CD14-positive monocyte (primary cell): ENCODE data around the gene GALNT12. TPM values are rescaled to one million over a fixed set of nuclear protein-coding genes. Genes with fewer than 3 reads are reported as not detected.

Source experiments
- DNase-seq, 3 donors: peaks; one replicate each; pipeline ENCODE4 v3.0.0-alpha.2; 2011 to 2022
- H2AFZ ChIP-seq: 2 replicates; pipeline ENCODE4 v1.6.0; 2012; ENCODE audit warnings: mild to moderate bottlenecking, low read depth, low read length, inconsistent platforms; ENCODE audit not compliant: insufficient read depth, poor library complexity, severe bottlenecking
- H3K27ac ChIP-seq, 2 donors: 1 replicate in 1 of 2; 2 replicates in 1 of 2; pipeline ENCODE4 v1.5.1; 2012 to 2013; ENCODE audit warnings: low read length in 2 of 2, control low read depth in 1 of 2, inconsistent platforms in 1 of 2, low read depth in 1 of 2, mild to moderate bottlenecking in 1 of 2
- H3K27me3 ChIP-seq, 2 donors: one replicate each; pipeline versions ENCODE4 v1.6.0 to v1.6.1; 2011 to 2013; ENCODE audit warnings: low read length in 2 of 2; ENCODE audit not compliant: control insufficient read depth in 2 of 2, insufficient read depth in 2 of 2
- H3K36me3 ChIP-seq, 2 donors: replicated peaks in 1 of 2; 1 replicate in 1 of 2; 2 replicates in 1 of 2; pipeline versions ENCODE4 v1.5.1 to v1.6.1; 2012 to 2013; ENCODE audit warnings: low read length in 2 of 2, control low read depth in 1 of 2, inconsistent platforms in 1 of 2, mild to moderate bottlenecking in 1 of 2; ENCODE audit not compliant: insufficient read depth in 2 of 2, control insufficient read depth in 1 of 2
- H3K4me1 ChIP-seq, 2 donors: 1 replicate in 1 of 2; 2 replicates in 1 of 2; pipeline versions ENCODE4 v1.5.1 to v1.6.1; 2012 to 2013; ENCODE audit warnings: low read length in 2 of 2, control low read depth in 1 of 2, inconsistent platforms in 1 of 2, mild to moderate bottlenecking in 1 of 2, moderate library complexity in 1 of 2; ENCODE audit not compliant: insufficient read depth in 2 of 2, control insufficient read depth in 1 of 2
- H3K4me2 ChIP-seq: replicated peaks from 2 replicates; pipeline ENCODE3; 2012; ENCODE audit warnings: low read length, moderate library complexity, mild to moderate bottlenecking; ENCODE audit not compliant: poor library complexity, severe bottlenecking; ENCODE audit errors: extremely low read depth
- H3K4me3 ChIP-seq, 3 experiments: fragments of 200-600 bp in 1 of 3; sonication (generic) in 1 of 3; replicated peaks in 1 of 3; 1 replicate in 2 of 3; 2 replicates in 1 of 3; pipeline ENCODE4 v1.5.1; 2011 to 2013; ENCODE audit warnings: low read length in 3 of 3, mild to moderate bottlenecking in 3 of 3, control low read depth in 2 of 3, low read depth in 2 of 3, inconsistent platforms in 1 of 3, moderate library complexity in 1 of 3
- H3K79me2 ChIP-seq: 2 replicates; pipeline ENCODE4 v1.6.0; 2012; ENCODE audit warnings: mild to moderate bottlenecking, control low read depth, inconsistent platforms, low read length, moderate library complexity; ENCODE audit not compliant: insufficient read depth
- H3K9ac ChIP-seq: 2 replicates; pipeline ENCODE4 v1.6.0; 2017; ENCODE audit warnings: low read length, mild to moderate bottlenecking; ENCODE audit not compliant: insufficient read depth, poor library complexity, severe bottlenecking
- H3K9me3 ChIP-seq, 2 donors: replicated peaks in 1 of 2; 1 replicate in 1 of 2; 2 replicates in 1 of 2; pipeline versions ENCODE4 v1.5.1 to v1.6.1; 2012 to 2013; ENCODE audit warnings: low read length in 2 of 2, control low read depth in 1 of 2; ENCODE audit not compliant: control insufficient read depth in 1 of 2, insufficient read depth in 1 of 2
- H4K20me1 ChIP-seq: 2 replicates; pipeline ENCODE4 v1.6.0; 2012; ENCODE audit warnings: mild to moderate bottlenecking, low read length, control low read depth, moderate library complexity; ENCODE audit not compliant: insufficient read depth
- H3K27ac Mint-ChIP-seq, 7 donors: one replicate each; pipeline ENCODE4 v1.8.0; 2020; ENCODE audit warnings: mild to moderate bottlenecking in 7 of 7, mixed read lengths in 7 of 7, moderate library complexity in 6 of 7, inconsistent platforms in 2 of 7
- H3K27me3 Mint-ChIP-seq, 3 donors: one replicate each; pipeline ENCODE4 v1.8.0; 2021 to 2022; ENCODE audit warnings: low read depth in 3 of 3, mild to moderate bottlenecking in 3 of 3, mixed read lengths in 3 of 3, moderate library complexity in 3 of 3, inconsistent platforms in 1 of 3
- H3K36me3 Mint-ChIP-seq, 2 donors: one replicate each; pipeline ENCODE4 v1.8.0; 2020; ENCODE audit warnings: mixed read lengths in 2 of 2, inconsistent platforms in 1 of 2, mild to moderate bottlenecking in 1 of 2
- H3K4me1 Mint-ChIP-seq: one replicate; pipeline ENCODE4 v1.8.0; 2020; ENCODE audit warnings: mild to moderate bottlenecking, mixed read lengths
- H3K4me3 Mint-ChIP-seq, 2 donors: one replicate each; pipeline ENCODE4 v1.8.0; 2020; ENCODE audit warnings: mild to moderate bottlenecking in 2 of 2, mixed read lengths in 2 of 2, moderate library complexity in 1 of 2
- H3K9me3 Mint-ChIP-seq, 7 donors: one replicate each; pipeline ENCODE4 v1.8.0; 2020 to 2022; ENCODE audit warnings: mixed read lengths in 7 of 7, mild to moderate bottlenecking in 6 of 7, moderate library complexity in 6 of 7, inconsistent platforms in 2 of 7
- CTCF ChIP-seq: fragments of 200-600 bp; IDR thresholded peaks from one replicate; pipeline ENCODE4 v1.8.0; 2022; ENCODE audit warnings: antibody characterized with exemption, mild to moderate bottlenecking
- WGBS: methylation state at CpG from one replicate; pipeline ENCODE4 v1.1.5; 2013; ENCODE audit warnings: missing lambda C conversion rate; ENCODE audit not compliant: insufficient coverage; 5-methylcytosine and 5-hydroxymethylcytosine counted together
- intact Hi-C, 2 donors: fragments of 100-400 bp; cut with micrococcal nuclease; formaldehyde crosslinking; loops; one replicate each; pipeline versions ENCODE4 v1.15.0 to v1.15.1; 2023
- polyA plus RNA-seq, 3 donors: library from polyadenylated mRNA; depleted of rRNA in 1 of 3; unstranded in 2 of 3; stranded (reverse) in 1 of 3; fragments of 300-500 nt in 2 of 3; fragments of >200 nt in 1 of 3; fragmentation: Illumina TruSeq in 2 of 3; gene quantifications; 1 replicate in 2 of 3; 2 replicates in 1 of 3; pipeline ENCODE4 v1.2.3, GENCODE V29; 2012 to 2021

The GALNT12 gene
- polyA plus RNA-seq, 3 donors: 0.16 TPM; not detected in 2

GRCh38 chr9:98818764-98819163 lies 11.3 kb downstream of the GALNT12 start:
- peaks cover 2% of the 10 kb centered on the region for H3K4me1 Mint-ChIP-seq
- intact Hi-C loops: no loop called here
- peaks cover 0 to 11% (median 8%) of the 10 kb centered on the region in 7 donors for H3K9me3 Mint-ChIP-seq

GRCh38 chr9:98819231-98819630 lies 11.8 kb downstream of the GALNT12 start:
- no peak overlapping the region for H3K27ac ChIP-seq

More at GRCh38 chr9:98818764-98819163, 11.3 kb downstream of the GALNT12 start:
- Histone ChIP-seq H3K4me1 (no peaks in the 10 kb centered on the region), H2AFZ (no peak overlapping the region), H3K9ac (no peak overlapping the region), H3K9me3 (peaks cover 6 to 7% of the 10 kb centered on the region in 2 donors), H3K36me3 (no peaks in the 10 kb centered on the region), H3K4me3 (no peak overlapping the region), H3K79me2 (no peaks in the 10 kb centered on the region), H3K27me3 (no peaks in the 10 kb centered on the region), H4K20me1 (no peaks in the 10 kb centered on the region), H3K4me2 (no peak overlapping the region), H3K27ac (no peak overlapping the region)
- no peak for TF ChIP-seq CTCF
- WGBS: 80% methylated on average over 1 of the region's 2 CpGs
- no peak overlapping the region for H3K4me3 Mint-ChIP-seq
- no peak for DNase-seq
- H3K27me3 Mint-ChIP-seq: no peaks in the 10 kb centered on the region
- H3K27ac Mint-ChIP-seq: no peak overlapping the region
- H3K36me3 Mint-ChIP-seq: no peaks in the 10 kb centered on the region

More at GRCh38 chr9:98819231-98819630, 11.8 kb downstream of the GALNT12 start:
- Mint-ChIP-seq H3K36me3 (no peaks in the 10 kb centered on the region), H3K27me3 (no peaks in the 10 kb centered on the region), H3K4me1 (peaks cover 4% of the 10 kb centered on the region), H3K4me3 (no peak overlapping the region), H3K27ac (no peak overlapping the region), H3K9me3 (peaks cover 0 to 11% (median 8%) of the 10 kb centered on the region in 7 donors)
- TF ChIP-seq CTCF: no peak
- Histone ChIP-seq H3K9ac (no peak overlapping the region), H3K4me2 (no peak overlapping the region), H3K4me1 (no peaks in the 10 kb centered on the region), H3K4me3 (no peak overlapping the region), H2AFZ (no peak overlapping the region), H3K36me3 (no peaks in the 10 kb centered on the region), H4K20me1 (no peaks in the 10 kb centered on the region), H3K27me3 (no peaks in the 10 kb centered on the region), H3K79me2 (no peaks in the 10 kb centered on the region), H3K9me3 (peaks cover 6 to 9% of the 10 kb centered on the region in 2 donors)
- DNase-seq: no peak
- intact Hi-C loops: no loop called here
- WGBS: 89% methylated on average over 1 of the region's 3 CpGs
